Measurements from ENCODE around the gene RGSL1. TPM values are rescaled to one million over a fixed set of nuclear protein-coding genes. Genes with fewer than 3 reads are reported as not detected.
A peak's percentile ranks its signal among the peaks of the same experiment; 100 is the strongest.
"Not testable (repeated sequence)": the region's sequence is repeated elsewhere in the genome, so short reads cannot be mapped to it uniquely, and the experiment has no call there.

Gene RGSL1
- total RNA-seq, 2 experiments from 2014 or later, result not detected

- Mint-ChIP-seq H3K9me3 (ENCODE audit: low read depth) (no peaks in the 10 kb centered on the region), H3K27me3 (peaks cover 4% of the 10 kb centered on the region), H3K27ac (no peak overlapping the region), H3K4me1 (peaks cover 20% of the 10 kb centered on the region), H3K36me3 (ENCODE audit: low read depth) (no peaks in the 10 kb centered on the region), H3K4me3 (no peak overlapping the region)
- ATAC-seq, result no peak
- ChIA-PET POLR2A (no interaction called here), CTCF (interaction anchor here (1.3 to 1.4 kb wide), 2 partner anchors 19 to 25 kb away, joined by 3 read pairs; no protein-coding TSS in a partner anchor)
- no peak for DNase-seq
- intact Hi-C loops (cut with DNase I, micrococcal nuclease), result no loop called here
These were observed 23.2 kb upstream of the RGSL1 start for GRCh38 chr1:182426442-182427430.

DNA sequence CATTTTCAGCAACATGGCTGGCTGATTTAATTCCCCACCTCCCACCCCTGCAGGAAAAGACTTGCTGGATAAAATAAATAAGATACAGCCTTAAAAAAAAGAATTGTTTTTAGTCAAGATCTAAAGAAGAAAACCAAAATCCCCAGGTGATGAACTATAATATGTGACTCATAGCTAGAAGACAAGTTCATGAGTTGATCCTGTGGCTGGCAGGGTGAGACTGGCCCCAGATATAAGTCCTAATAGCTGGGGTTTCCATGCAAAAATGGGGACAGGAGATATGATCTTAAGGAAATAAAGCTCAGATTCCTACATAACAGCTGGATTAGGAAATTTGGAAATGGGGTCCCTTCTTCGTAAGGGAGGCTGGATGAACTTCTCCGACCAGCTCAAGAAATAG lies 21.9 kb upstream of the RGSL1 start:
- Mint-ChIP-seq H3K36me3 (ENCODE audit: low read depth) (no peaks in the 10 kb centered on the region), H3K9me3 (ENCODE audit: low read depth) (no peaks in the 10 kb centered on the region), H3K27ac (no peak overlapping the region), H3K27me3 (peaks cover 4% of the 10 kb centered on the region), H3K4me3 (no peak overlapping the region), H3K4me1 (peaks cover 20% of the 10 kb centered on the region)
- intact Hi-C loops (cut with DNase I, micrococcal nuclease), result no loop called here
- ATAC-seq (peak; percentile 39), DNase-seq (peak; percentile 16)
- ChIA-PET CTCF (interaction anchor here (0.6 to 1.4 kb wide), 5 partner anchors 20 to 359 kb away, joined by 3 read pairs; no protein-coding TSS in a partner anchor), POLR2A (no interaction called here)

- Mint-ChIP-seq H3K27ac (no peak overlapping the region), H3K27me3 (peaks cover 5% of the 10 kb centered on the region), H3K4me1 (peaks cover 20% of the 10 kb centered on the region), H3K4me3 (no peak overlapping the region), H3K9me3 (ENCODE audit: low read depth) (no peaks in the 10 kb centered on the region), H3K36me3 (ENCODE audit: low read depth) (no peaks in the 10 kb centered on the region)
- CTCF ChIA-PET, result interaction anchor here (0.7 to 1.5 kb wide), 3 partner anchors 22 to 288 kb away, joined by 3 read pairs; no protein-coding TSS in a partner anchor
- intact Hi-C loops (cut with DNase I, micrococcal nuclease), result no loop called here
- peak; percentile 91 for ATAC-seq
- POLR2A ChIA-PET, result no interaction called here
- DNase-seq, result peak; percentile 61
These were observed 19.5 kb upstream of the RGSL1 start for GRCh38 chr1:182430263-182431068.

GRCh38 chr1:182431278-182431677 lies 18.7 kb upstream of the RGSL1 start:
- intact Hi-C loops (cut with DNase I, micrococcal nuclease), result no loop called here
- ChIA-PET CTCF (interaction anchor here (0.7 to 1.5 kb wide), 3 partner anchors 21 to 288 kb away, joined by 3 read pairs; no protein-coding TSS in a partner anchor), POLR2A (no interaction called here)
- H3K27me3 Mint-ChIP-seq, result peaks cover 5% of the 10 kb centered on the region
- H3K4me3 Mint-ChIP-seq, result no peak overlapping the region
- DNase-seq, result no peak
- H3K27ac Mint-ChIP-seq, result no peak overlapping the region
- no peak for ATAC-seq
- no peaks in the 10 kb centered on the region for H3K36me3 Mint-ChIP-seq (ENCODE audit: low read depth)
- H3K4me1 Mint-ChIP-seq, result peaks cover 20% of the 10 kb centered on the region
- no peaks in the 10 kb centered on the region for H3K9me3 Mint-ChIP-seq (ENCODE audit: low read depth)

DNA sequence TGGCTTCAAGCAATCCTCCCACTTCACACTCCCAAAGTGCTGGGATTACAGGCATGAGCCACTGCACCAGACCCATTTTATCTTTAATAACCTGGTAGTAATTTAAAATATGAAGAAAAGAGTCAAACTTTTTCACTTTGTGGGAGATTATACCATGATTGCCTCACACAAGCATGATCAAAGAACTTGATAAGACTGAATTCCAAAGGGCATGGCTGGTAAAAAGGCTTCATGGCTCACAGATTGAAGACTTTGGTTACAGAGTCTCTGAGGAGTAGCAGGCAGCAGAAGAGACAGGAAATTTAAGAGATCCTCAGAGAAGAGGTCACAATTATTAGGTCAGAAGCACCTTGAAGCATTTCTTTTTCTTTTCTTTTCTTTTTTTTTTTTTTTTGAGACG lies 16.4 kb upstream of the RGSL1 start:
- H3K36me3 Mint-ChIP-seq (ENCODE audit: low read depth), result no peaks in the 10 kb centered on the region
- intact Hi-C loops (cut with DNase I, micrococcal nuclease), result no loop called here
- H3K27me3 Mint-ChIP-seq, result peaks cover 15% of the 10 kb centered on the region
- CTCF ChIA-PET, result no interaction called here
- no peak for DNase-seq
- peaks cover 11% of the 10 kb centered on the region for H3K4me1 Mint-ChIP-seq
- peaks cover 3% of the 10 kb centered on the region for H3K9me3 Mint-ChIP-seq (ENCODE audit: low read depth)
- no peak for ATAC-seq
- POLR2A ChIA-PET, result no interaction called here
- H3K27ac Mint-ChIP-seq, result no peak overlapping the region
- H3K4me3 Mint-ChIP-seq, result no peak overlapping the region

- Mint-ChIP-seq H3K36me3 (ENCODE audit: low read depth) (no peaks in the 10 kb centered on the region), H3K27ac (no peak overlapping the region), H3K4me3 (no peak overlapping the region), H3K27me3 (peaks cover 12% of the 10 kb centered on the region), H3K9me3 (ENCODE audit: low read depth) (peaks cover 3% of the 10 kb centered on the region), H3K4me1 (no peaks in the 10 kb centered on the region)
- ATAC-seq (no peak), DNase-seq (no peak)
- ChIA-PET CTCF (no interaction called here), POLR2A (no interaction called here)
- intact Hi-C loops (cut with DNase I, micrococcal nuclease), result no loop called here
These were observed 11.6 kb upstream of the RGSL1 start for GRCh38 chr1:182438326-182438725.

DNA sequence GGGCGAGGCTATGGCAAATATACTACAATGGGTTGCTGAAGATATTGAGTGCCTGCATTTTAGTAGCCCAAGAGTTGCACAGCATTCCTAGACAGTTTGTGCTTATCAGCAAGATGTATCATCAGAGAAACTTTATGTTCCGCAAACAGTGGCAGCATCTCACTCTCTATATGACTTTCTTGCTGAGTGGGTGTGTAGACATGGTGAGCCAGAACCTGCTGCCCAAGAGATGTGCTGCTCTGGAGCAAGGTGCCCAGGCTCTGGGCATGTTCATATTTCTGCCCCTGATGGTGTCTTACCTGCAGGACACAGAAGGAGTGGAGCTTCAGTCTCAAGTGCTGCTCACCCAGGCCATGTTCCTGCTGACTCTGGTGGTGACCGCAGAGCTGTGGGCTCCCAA lies 8.2 kb upstream of the RGSL1 start:
- POLR2A ChIA-PET, result no interaction called here

GRCh38 chr1:182442333-182442732 lies 7.6 kb upstream of the RGSL1 start:
- intact Hi-C loops (cut with DNase I, micrococcal nuclease), result no loop called here
- H3K36me3 Mint-ChIP-seq (ENCODE audit: low read depth), result no peaks in the 10 kb centered on the region
- H3K27me3 Mint-ChIP-seq, result peaks cover 5% of the 10 kb centered on the region
- ChIA-PET POLR2A (no interaction called here), CTCF (no interaction called here)
- DNase-seq, result no peak
- H3K4me3 Mint-ChIP-seq, result no peak overlapping the region
- H3K27ac Mint-ChIP-seq, result no peak overlapping the region
- H3K4me1 Mint-ChIP-seq, result peaks cover 2% of the 10 kb centered on the region
- ATAC-seq, result no peak
- peaks cover 3% of the 10 kb centered on the region for H3K9me3 Mint-ChIP-seq (ENCODE audit: low read depth)

More for the DNA sequence above, 8.2 kb upstream of the RGSL1 start:
- CTCF ChIA-PET, result no interaction called here
- DNase-seq (no peak), ATAC-seq (no peak)
- no peak overlapping the region for H3K27ac Mint-ChIP-seq
- peaks cover 2% of the 10 kb centered on the region for H3K4me1 Mint-ChIP-seq
- peaks cover 9% of the 10 kb centered on the region for H3K27me3 Mint-ChIP-seq
- H3K36me3 Mint-ChIP-seq (ENCODE audit: low read depth), result no peaks in the 10 kb centered on the region
- no peak overlapping the region for H3K4me3 Mint-ChIP-seq
- intact Hi-C loops (cut with DNase I, micrococcal nuclease), result no loop called here
- peaks cover 3% of the 10 kb centered on the region for H3K9me3 Mint-ChIP-seq (ENCODE audit: low read depth)

- no peak overlapping the region for H3K4me3 Mint-ChIP-seq
- no peaks in the 10 kb centered on the region for H3K36me3 Mint-ChIP-seq (ENCODE audit: low read depth)
- ChIA-PET POLR2A (interaction anchor here (0.7 kb wide), 1 partner anchor 31 kb away, joined by 3 read pairs; no protein-coding TSS in a partner anchor), CTCF (interaction anchor here (0.5 to 2.0 kb wide), 4 partner anchors 151 to 1125 kb away, joined by 3 to 8 read pairs (median 5); no protein-coding TSS in a partner anchor)
- peak; percentile 12 for DNase-seq
- no peak overlapping the region for H3K27ac Mint-ChIP-seq
- no peak for ATAC-seq
- peaks cover 2% of the 10 kb centered on the region for H3K4me1 Mint-ChIP-seq
- H3K9me3 Mint-ChIP-seq (ENCODE audit: low read depth), result no peaks in the 10 kb centered on the region
- no peaks in the 10 kb centered on the region for H3K27me3 Mint-ChIP-seq
- intact Hi-C loops (cut with DNase I, micrococcal nuclease), result no loop called here
These were observed 5.4 kb upstream of the RGSL1 start for GRCh38 chr1:182444497-182444896.

GRCh38 chr1:182446033-182446669 lies 3.8 kb upstream of the RGSL1 start:
- no peak overlapping the region for H3K4me3 Mint-ChIP-seq
- no peak overlapping the region for H3K27ac Mint-ChIP-seq
- peaks cover 2% of the 10 kb centered on the region for H3K4me1 Mint-ChIP-seq
- POLR2A ChIA-PET, result no interaction called here
- ATAC-seq (peak; percentile 66), DNase-seq (peak; percentile 45)
- no peaks in the 10 kb centered on the region for H3K9me3 Mint-ChIP-seq (ENCODE audit: low read depth)
- intact Hi-C loops (cut with DNase I, micrococcal nuclease), result loop anchor here (1.0 to 5.0 kb wide), 3 partner anchors 151 to 340 kb away; no protein-coding TSS in a partner anchor
- H3K27me3 Mint-ChIP-seq, result no peaks in the 10 kb centered on the region
- no peaks in the 10 kb centered on the region for H3K36me3 Mint-ChIP-seq (ENCODE audit: low read depth)
- CTCF ChIA-PET, result no interaction called here

DNA sequence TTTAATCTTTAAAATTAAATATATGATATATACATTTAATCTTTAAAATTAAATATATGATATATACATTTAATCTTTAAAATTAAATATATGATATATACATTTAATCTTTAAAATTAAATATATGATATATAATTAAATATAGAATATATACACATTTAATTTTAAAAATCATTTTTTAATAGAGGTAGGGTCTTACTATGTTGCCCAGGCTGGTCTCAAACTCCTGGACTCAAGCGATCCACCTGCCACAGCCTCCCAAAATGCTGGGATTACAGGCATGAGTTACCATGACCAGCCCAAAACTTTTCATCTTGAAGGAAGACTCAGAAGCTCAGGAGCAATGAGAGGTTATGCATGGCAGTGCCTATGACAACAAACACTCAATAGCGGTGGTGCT lies 2.8 kb upstream of the RGSL1 start:
- H3K27me3 Mint-ChIP-seq; H3K27ac Mint-ChIP-seq; H3K4me1 Mint-ChIP-seq; DNase-seq; H3K36me3 Mint-ChIP-seq (ENCODE audit: low read depth); POLR2A ChIA-PET; H3K4me3 Mint-ChIP-seq; H3K9me3 Mint-ChIP-seq (ENCODE audit: low read depth); ATAC-seq: not testable (repeated sequence)
- intact Hi-C loops (cut with DNase I, micrococcal nuclease), result loop anchor here (2.0 to 5.0 kb wide), 2 partner anchors 150 to 154 kb away; no protein-coding TSS in a partner anchor
- CTCF ChIA-PET, result interaction anchor here (1.2 kb wide), 1 partner anchor 149 kb away, joined by 3 read pairs; no protein-coding TSS in a partner anchor
